ENCODE data around the gene ZNF710.
"Not testable (repeated sequence)": the region's sequence is repeated elsewhere in the genome, so short reads cannot be mapped to it uniquely, and the experiment has no call there.

Gene ZNF710

GRCh38 chr15:90083954-90084607, 83.0 kb downstream of the ZNF710 start:
- DNase-seq: no peak

DNA sequence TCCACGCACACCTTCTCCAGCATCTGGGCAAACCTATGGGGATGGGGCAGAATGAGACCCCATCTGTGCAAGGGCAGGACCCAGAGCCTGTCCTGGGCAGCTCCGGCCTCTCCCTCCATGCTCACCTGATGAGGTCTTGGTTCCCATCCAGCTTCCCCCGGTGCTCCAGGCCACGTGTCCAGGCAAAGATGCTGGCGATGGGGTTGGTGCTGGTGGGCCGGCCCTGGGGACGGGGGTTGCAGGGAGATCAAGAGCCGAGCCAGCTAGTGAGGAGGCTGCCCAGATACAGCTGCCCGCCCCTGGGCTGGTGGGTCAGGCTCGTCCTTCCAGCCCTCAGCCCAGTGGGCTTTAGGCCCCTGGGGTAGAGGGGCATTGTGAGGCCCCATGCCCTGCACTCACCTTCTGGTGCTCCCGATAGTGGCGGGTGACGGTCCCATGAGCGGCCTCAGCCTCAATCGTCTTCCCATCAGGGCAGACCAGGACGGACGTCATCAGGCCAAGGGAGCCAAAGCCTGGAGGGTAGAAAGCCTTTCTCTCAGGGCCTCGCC, 83.8 kb downstream of the ZNF710 start:
- no peak for DNase-seq

GRCh38 chr15:90085565-90085964, 84.4 kb downstream of the ZNF710 start:
- DNase-seq: no peak

- no peak for DNase-seq
These were observed 85.7 kb downstream of the ZNF710 start for GRCh38 chr15:90086868-90087268.

GRCh38 chr15:90087454-90088154, 86.5 kb downstream of the ZNF710 start:
- DNase-seq: no peak

- DNase-seq: no peak
These were observed 89.2 kb downstream of the ZNF710 start for GRCh38 chr15:90090226-90090848.

- no peak for DNase-seq
These were observed 90.2 kb downstream of the ZNF710 start for GRCh38 chr15:90091156-90091931.

DNA sequence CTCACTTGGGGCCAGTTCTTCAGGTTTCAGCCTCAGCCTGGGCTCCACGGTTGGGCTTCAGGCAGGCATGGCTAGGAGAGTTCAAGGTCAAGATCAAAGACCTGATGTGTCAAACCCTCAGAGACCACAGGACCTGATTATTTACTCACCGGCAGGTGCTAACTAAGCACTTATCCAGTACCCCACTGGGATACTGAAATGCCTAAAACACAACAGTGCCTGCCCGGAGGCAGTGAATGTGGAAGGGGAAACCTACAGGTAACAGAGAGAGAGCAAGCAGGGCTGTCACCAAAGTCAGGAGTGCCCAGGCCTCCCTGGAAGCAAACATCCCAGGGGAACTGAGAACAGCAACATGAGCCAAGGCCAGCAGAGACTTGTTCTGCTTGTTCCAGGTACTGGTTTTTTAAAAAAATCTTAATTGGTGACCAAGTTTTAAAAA, 94.4 kb downstream of the ZNF710 start:
- no peak for DNase-seq

- DNase-seq: no peak
These were observed 96.4 kb downstream of the ZNF710 start for GRCh38 chr15:90097475-90097874.

GRCh38 chr15:90099072-90099867, 98.1 kb downstream of the ZNF710 start:
- no peak for DNase-seq

DNA sequence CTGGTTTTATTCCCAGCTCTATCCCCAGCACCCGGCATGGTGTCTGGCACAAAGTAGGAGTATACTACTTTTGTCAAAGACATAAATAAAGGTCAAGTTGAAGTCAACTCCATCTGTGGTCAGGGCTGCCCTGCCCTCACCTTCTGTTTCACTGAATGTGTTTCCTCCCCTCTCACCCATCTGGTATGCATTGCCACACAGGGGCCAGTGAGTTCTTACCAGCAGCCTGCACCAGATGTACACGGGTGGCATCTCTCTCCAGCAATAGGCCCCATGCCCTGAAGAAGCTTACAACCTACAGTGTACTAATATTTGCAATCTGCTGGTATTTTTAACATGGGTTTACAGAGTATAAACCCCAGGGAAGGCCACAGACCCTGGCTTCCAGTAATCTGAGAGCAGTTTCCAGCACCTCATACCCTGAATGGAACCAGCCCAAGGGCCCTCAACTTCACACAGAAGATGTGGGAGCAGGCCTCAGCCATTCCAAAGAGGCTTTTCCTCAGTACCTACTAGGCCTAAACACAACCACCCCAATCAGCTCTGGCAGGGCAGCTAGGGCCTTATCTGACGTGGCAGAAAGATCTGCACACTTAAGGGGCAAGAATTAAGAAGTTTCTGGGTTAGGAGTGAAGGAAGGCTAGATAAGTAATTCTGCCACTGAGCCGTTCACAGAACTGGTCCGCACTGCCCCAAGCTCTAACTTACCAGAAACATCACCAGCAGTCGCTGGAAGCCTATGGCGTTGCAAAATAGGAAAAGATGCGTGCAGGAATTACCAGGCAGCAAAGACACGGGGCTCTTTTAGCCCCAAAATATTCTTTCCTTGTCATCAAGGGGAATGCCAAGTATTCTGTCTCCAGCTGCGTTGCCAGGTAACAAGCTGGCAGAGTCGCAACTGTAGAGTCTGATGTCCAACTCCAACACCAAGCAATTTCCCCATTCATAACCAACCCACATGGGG, 99.0 kb downstream of the ZNF710 start:
- DNase-seq: no peak

DNA sequence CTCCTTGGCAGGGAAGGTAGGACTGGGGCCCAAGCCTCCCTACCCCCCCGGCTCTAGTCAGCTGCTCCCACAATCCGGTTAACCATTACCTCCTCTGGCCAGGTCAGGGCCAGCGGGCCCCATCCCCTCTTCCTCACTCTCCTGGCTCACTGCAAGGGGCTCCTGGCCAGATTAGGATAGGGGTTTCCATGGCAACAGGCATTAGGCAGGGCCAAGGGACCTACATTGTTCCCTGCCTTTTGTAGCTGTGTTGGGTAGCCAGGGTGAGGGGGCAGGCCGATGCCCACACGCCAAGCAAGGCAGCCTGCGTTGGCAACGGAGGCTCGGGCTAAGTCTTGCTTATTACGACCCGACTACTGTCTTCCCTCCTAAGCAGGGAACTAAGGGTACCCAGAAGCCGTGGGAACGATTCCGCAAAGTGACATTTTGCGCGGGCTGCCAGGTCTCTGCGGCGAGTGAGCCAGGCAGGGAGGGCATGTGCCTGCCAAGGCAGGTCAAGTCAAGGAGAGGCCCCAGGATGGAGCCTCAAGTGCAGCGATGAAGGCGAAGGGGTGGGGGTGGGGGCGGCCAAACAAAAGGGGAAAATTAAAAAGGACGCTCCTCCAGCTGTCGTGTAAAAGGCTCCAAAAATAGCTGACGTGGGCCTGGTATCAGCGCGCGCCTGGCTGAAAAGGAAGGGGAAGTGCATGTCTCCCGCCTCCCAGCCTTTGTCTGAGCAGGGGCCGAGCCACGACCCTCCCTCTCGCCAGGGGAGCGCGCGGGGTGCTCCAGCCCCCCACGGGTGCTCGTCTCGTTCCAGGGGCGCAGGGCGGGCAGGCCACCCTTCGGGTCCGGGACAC, 100.2 kb downstream of the ZNF710 start:
- no peak for DNase-seq

DNA sequence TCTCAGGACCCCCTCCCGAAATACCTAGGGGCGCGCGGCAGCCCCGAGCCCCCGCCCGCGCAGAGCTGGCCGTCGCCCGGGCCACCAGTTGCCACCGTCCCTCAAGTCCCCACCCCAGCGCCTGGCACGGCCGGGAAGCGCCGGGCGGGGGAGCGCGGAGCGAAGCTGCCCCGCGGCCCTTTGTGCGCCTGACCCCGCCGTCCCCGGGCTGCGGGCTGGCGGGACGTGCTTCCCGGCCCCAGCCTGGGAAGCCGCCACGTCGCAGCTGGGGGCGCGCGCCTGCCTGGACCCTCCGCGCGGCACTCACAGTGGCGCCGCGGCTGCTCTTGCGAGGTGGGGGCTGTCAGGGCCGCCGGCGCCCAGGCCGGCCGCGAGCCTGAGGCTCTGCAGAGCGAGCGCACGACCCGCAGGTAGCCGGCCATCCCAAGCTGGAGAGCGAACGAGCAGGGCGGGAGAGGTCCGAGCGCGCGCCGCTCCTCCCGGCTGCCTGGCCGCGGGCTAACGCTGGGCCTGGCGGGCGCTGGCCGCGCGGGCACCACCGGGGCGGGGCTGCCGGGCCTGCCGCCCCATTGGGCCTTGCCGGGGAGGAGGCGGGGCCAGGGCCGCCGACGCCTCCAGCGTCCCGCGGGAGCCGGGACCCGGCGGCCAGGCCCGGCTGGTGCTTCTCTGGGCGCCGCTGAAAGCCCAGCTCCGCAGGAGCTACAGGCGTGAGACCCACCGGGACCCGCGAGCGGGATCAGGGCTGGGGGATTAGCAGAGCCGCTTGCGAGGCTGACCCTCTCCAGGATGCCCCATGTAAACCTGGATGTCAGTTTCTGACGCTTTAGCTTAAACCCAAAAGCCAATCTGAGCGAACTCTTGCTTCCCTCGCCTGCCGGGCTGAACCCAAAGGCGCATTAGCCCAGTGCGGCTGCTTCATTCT, 101.1 kb downstream of the ZNF710 start, which contains the start of gene IDH2:
Gene IDH2 (minus strand): TSS at position 500 of the 922 bp plus-strand sequence. CDS start 78 bp downstream, at position 422.
- DNase-seq: peak; percentile 31 to 68

DNA sequence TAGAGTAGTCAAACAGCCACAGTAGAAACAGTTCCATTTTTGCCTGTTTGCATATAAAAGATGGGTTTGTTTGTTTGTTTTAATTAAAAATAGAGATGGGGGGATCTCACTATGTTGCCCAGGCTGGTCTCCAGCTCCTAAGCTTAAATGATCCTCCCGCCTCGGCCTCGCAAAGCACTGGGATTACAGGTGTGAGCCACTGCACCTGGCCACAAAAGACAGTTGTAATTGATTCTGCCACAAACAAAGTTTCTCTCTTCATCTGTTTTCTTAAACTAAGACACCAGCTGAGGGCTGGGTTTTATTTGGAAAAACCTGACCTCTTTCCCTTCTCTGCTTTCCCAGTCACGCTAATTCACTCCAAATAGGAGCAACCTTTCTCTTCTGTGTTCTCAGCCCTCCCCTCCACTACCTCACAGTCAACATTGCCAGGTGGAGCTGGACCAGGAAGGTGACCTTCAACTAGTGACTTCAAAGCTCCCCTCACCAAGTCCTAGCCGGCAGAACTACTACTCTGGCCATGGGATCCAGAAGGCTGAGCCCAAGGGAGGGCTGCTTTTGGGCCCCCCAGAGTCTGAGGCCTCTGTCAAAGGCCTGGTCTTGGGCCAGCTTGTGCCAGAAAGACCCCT, 102.7 kb downstream of the ZNF710 start:
- no peak for DNase-seq

- DNase-seq: no peak
These were observed 103.4 kb downstream of the ZNF710 start for GRCh38 chr15:90104551-90104950.

DNA sequence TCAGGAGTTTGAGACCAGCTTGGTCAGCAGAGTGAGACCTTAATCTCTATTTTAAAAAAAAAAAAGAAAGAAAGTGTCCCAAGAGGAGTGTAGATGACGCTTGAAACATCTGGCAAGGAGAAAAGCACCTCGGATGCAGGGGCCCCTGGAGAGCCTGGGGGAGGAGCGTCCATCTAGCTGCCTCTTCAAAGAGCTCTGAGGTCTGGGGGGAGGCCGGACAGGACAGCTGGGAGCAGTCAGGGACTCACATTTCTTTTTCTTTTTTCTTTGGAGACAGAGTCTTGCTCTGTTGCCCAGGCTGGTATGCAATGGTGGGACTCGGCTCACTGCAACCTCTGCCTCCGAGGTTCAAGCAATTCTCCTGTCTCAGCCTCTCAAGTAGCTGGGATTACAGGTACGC, 104.4 kb downstream of the ZNF710 start:
- DNase-seq: no peak

GRCh38 chr15:90106522-90107117, 105.5 kb downstream of the ZNF710 start:
- no peak for DNase-seq

DNA sequence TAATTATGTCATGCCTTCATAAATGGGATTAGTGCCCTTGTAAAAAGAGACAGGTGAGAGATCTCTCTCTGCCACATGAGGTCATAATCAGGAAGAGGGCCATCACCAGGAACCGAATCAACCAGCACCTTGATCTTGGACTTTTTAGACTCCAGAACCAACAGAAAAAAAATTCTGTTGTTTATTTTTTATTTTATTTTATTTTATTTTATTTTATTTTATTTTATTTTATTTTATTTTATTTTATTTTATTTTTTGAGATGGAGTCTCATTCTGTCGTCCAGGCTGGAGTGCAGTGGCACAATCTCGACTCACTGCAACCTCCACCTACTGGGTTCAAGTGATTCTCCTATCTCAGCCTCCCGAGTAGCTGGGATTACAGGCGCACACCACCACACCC, 106.9 kb downstream of the ZNF710 start:
- not testable (repeated sequence) for DNase-seq

Measured in NCI-H1930 (cell line).